HG03439 (cell line): ENCODE results near the gene CTIF.

Experiments
- ATAC-seq: cut with Tn5 transposase; IDR thresholded peaks from one replicate; pipeline ENCODE4 v1.9.1; 2021; ENCODE audit warnings: mild to moderate bottlenecking, moderate library complexity; ENCODE audit not compliant: unreplicated experiment

Gene CTIF

GRCh38 chr18:48887905-48888772 lies 349.3 kb downstream of the CTIF start:
- ATAC-seq: no peak

DNA sequence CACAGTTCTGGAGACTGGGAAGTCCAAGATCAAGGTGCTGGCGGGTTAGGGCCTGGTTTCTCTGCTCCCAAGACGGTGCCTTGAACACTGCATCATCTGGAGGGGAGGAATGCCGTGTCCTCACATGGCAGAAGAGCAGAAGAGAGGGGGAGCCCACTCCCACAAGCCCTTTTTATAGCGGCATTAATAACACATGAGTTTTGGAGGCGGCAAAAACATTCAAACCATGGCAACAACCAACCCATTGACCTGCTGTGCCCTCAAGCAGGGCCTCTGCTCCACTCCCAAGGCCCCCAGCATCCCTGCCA lies 349.9 kb downstream of the CTIF start:
- ATAC-seq: no peak

DNA sequence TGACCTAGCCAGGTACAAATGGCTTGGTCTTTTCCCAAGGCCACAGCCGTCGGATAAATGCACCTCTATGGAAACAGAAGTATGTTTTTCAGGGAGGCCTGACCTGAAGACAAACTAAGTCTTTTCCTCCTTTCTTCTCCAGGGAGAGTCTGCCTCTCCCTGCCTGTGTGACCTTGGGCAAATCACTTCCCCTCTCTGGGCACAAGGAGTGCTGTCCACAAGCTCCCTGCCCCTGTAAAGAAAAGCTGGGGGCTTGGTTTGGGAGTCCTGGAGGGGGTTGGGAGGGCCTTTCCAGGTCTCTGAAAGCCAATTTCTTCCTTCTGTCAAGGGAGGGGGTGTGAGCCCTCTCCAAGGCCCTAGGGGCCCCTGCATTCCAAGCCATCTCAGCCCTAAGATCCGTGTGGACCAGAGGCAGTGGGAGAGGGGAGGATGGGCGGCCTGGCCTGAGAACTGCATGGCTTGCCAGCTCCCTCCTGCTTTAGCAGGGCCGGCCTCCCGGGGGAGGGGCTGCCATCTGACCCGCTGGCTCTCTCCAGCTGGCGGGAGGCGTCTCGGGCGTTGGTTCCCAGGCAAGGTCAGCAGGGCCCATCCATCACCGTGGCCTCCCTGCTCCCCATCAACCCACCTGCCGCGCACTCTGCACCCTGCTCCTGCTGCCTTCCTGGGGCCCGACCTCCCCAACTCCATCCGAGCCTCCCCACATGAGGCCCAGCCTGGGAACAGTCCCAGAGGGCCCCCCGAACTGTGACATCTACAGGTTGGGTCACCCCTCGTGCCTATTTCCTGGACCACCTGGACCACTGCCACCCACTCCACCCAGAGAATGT lies 350.5 kb downstream of the CTIF start:
- ATAC-seq: no peak

GRCh38 chr18:48889981-48890762 lies 351.3 kb downstream of the CTIF start:
- no peak for ATAC-seq

DNA sequence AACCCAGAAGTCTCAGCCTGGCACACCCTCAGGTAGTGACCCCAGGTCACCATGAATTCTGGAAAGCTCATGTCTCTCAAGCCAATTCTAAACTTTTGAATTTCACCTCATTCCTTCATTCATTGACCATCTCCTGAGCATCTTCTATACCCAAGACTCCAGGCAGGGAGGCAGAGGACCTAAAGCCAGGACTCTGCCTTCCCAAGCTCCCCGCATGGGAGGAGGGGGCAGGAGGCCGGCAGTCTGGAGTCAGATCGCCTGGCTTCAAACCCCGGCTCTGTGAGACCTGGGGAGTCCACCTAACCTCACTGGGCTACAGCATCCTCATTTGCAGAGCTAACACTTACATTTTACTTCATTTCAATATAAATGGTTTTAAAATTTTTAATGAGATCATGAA lies 352.9 kb downstream of the CTIF start:
- ATAC-seq: no peak

GRCh38 chr18:48892146-48892855 lies 353.5 kb downstream of the CTIF start:
- ATAC-seq: no peak

DNA sequence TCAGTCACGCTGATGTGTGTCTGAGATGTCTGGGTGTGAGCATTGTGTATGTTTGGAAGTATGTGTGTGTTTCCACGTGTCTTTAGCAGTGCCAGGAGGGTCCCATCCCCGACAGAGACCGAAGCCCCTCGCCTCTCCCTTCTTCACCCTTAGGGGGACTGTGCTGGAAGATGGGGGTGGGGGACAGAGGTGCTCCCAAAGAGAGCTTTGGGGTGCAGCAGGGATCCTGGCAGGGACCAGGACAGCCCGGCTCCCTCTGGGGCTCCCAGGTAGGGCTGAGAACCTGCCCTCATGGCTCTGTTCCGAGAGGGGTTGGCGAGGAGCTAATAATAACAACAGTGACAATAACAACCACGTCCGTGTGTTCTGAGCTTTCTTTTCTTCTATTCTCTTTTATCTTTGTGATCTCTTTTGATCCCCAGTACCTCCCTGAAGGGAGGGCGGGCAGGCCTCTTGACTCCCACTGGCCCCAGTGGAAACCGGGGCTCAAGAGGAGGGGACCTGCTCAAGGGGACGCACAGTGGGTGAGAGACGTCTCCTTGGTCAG lies 354.3 kb downstream of the CTIF start:
- ATAC-seq: no peak

DNA sequence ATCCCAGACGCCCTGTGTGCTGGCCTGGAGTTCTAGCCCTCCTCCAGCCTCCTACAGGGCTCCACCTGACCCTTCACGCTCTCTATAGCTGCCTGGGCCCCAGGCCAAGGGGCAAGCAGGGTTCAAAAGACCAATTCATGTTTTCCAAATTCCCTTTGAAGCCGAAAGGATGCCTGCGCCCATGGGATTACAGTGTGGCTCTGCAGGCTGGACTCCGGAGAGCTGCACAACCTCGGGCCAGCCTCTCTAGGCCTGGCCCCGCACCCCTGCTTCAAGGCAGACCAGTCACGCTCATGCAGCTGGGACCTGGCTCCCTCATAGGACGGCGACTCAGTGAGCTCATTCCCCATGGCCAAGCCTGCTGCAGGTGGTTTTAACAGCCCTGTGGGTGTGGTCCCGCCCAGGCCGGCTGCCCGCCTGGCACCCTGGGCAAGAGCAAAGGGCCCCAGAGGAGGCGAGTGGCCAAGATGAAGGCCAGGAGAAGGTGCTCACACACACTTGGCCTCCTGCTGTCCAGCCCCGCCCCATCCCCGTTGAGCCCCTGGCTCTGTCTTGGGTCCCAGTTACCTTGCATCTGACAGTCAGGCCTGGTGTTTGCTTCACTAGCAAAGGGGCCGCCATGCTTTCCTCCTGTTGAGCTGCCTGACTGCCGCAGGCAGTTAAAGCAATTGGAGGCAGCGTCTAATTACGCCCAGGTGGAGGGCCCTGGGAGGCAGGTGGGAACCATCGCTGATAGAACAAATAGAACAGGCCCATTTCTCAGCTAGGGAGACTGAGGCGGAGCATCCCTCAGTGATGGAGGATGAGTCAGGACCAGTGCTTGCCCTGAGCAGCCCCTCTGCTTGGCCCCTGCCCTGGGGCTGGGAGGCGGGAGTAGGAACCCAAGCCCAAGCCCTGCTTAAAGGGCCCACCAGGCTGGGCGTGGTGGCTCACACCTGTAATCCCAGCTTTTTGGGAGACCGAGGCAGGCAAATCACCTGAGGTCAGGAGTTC lies 355.1 kb downstream of the CTIF start:
- no peak for ATAC-seq

GRCh38 chr18:48894799-48895346 lies 356.0 kb downstream of the CTIF start:
- no peak for ATAC-seq

DNA sequence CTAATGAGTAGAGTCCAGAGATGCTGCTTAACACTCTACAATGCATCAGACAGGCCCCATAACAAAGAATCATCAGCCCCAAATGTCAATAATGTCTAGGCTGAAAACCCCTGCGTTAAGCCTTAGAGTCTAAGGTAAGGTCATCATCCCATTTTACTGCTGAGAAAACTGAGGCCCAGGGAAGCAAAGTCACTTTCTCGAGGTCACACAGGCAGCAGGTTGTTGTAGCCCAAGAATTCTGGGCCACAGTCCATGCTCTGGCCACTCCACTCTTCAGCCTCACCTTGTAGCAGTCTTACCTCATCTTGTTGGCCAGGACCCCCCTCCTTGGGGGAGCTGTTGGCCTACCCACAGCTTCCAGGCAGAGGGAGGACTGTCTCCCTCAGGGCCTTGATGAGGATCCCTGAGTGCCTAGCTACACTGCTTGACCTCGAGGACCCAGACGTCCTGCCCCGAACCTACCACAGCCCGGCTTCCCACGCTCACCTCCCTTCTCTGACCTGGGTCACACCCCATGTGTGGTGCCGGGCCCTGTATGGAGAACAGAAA lies 357.6 kb downstream of the CTIF start:
- no peak for ATAC-seq

DNA sequence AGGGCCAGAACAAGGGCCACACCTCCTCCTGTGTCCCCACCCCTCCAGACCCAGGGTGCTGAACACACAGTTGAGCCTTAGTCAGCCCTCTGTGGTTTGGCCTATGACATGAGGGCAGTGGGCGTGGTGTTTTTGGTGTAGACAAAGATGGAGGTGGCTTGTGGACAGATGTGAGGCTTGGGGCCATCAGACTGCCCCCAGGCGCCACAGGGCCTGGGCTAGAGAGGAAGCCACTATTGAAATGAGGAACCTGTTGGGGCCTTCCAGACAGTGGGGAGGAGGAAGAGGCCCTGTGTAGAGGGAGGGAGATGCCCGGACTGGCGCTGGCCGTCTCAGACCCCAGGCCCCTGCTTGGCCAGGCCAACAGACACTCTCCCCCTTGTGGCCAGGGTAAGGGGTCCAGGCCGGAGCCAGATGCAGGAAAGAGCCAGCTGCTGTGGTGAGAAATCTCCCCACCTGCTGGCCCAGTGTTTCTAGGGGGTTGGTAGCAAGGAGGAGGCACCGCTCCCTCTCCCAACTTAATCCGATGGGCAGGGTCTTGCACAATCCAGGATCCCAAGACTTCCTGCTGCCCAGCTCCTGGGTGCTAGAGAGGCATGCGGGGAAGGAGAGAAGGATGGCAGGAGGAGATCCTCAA lies 358.2 kb downstream of the CTIF start:
- ATAC-seq: no peak

GRCh38 chr18:48897531-48897930 lies 358.7 kb downstream of the CTIF start:
- ATAC-seq: no peak

DNA sequence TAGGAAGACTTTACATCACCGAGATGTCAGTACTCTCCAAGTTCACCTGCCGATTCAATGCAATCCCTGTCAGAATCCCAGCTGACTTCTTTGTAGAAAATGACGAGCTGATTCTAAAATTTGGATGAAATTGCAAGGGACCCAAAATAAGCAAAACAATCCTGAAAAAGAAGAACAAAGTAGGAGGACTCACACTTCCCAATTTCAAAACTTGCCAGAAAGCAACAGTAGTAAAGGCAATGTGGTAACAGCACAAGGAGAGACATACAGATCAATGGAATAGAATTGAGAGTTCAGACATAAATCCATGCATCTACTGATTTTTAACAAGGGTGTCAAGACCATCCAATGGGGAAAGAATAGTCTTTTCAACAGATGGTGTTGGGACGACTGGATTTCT lies 359.7 kb downstream of the CTIF start:
- no peak for ATAC-seq

DNA sequence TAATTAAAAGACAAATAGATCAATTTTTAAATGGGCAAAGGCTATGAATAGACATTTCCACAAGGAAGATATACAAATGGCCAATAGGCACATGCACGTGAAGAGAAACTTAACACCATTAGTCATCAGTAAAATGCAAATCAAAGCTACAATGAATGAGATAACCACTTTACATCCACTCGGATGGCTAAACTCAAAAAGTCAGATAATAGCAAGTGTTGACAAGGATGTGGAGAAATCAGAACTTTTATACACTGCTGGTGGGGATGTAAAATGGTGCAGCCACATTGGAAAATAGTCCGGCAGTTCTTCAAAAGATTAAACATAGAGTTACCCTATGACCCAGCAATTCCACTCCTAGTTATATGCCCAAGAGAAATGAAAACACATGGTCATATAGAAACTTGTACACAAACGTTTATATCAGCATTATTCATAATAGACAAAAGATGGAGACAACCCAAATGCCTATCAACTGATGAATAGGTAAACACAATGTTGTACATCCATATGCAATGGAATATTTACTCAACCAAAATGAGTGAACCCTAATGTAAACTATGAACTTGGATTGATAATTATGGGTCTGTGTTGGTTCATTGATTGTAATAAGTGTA lies 360.8 kb downstream of the CTIF start:
- no peak for ATAC-seq

DNA sequence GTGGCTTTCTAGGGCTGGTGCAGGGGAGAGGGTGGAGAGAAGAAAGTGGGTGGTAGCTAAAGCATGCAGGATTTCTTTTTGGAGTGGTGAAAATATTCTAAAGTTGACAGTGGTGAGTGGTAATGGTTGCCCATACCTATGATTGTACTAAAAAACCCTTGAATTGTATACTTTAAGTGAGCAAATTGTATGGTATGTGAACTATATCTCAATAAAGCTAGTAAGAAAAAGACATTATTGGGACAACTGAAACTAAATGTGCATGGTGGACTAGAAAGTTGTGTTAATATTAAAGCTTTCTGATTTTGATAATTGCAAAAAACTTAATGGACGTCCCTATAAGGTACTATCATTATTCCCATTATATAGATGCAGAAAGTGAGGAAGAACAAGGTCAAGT lies 361.6 kb downstream of the CTIF start:
- no peak for ATAC-seq

DNA sequence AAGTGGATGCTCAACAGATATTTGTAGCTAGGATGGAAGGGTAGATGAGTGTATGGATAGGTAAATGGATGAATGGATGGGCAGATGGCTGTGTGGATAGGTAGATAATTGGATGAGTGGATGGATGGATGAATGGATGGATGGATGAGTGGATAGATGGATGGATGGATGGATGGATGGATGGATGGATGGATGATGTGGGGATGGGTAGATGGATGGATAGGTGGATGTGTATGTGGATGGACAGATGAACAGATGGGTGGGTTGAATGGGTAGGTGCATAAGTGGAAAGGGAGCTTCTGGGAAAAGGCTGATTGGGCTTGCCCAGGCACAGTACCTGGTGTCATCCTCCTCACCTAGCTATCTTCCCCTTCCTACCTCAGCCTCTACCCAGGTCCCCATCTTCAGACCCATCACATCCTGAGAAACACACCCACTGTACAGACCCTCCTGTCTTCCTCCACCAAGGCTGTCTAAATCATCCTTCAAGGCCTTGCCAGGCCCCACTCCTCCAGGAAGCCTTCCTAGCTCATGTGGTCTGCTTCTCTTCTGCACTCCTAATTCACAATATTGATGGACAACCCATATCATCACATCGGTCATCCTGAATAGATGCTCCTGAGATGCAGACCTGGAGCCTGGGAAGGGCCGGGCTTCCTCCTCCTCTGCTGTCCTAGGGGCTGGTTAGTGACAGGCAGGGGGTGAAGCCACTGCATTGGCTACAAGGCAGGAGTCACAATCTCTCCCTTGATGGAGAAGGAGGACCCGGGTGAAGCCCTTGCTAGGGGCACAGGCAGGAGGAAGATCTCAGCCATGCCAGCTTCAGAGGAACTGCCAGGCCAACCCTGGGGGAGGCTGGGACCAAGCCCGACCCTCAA lies 362.6 kb downstream of the CTIF start:
- no peak for ATAC-seq
